Peyer's patch (tissue), 4 donors: ENCODE data around the gene SWT1. TPM values are rescaled to one million over a fixed set of nuclear protein-coding genes. Genes with fewer than 3 reads are reported as not detected.

ENCODE experiments used
- DNase-seq, 3 donors: peaks; one replicate each; pipeline ENCODE4 v3.0.0-alpha.2; 2017 to 2019
- H3K27ac ChIP-seq, 4 donors: fragments of 200-600 bp; sonication (generic); one replicate each; pipeline ENCODE4 v1.5.1; 2016 to 2019
- H3K27me3 ChIP-seq, 2 donors: fragments of 200-600 bp; sonication (generic); one replicate each; pipeline ENCODE4 v1.5.1; 2019
- H3K36me3 ChIP-seq, 3 donors: fragments of 200-600 bp; sonication (generic); one replicate each; pipeline ENCODE4 v1.5.1; 2016 to 2019
- H3K4me1 ChIP-seq, 4 donors: fragments of 200-600 bp; sonication (generic); one replicate each; pipeline ENCODE4 v1.5.1; 2016 to 2019
- H3K4me3 ChIP-seq, 4 donors: fragments of 200-600 bp; sonication (generic); 1 replicate in 3 of 4; 2 replicates in 1 of 4; pipeline ENCODE4 v1.5.1; 2016 to 2019; ENCODE audit warnings: mild to moderate bottlenecking in 1 of 4
- H3K9me3 ChIP-seq, 4 donors: fragments of 200-600 bp; sonication (generic); one replicate each; pipeline ENCODE4 v1.5.1; 2016 to 2019; ENCODE audit warnings: mild to moderate bottlenecking in 1 of 4
- CTCF ChIP-seq, 6 experiments: fragments of 450-650 bp in 4 of 6; fragments of 200-600 bp in 2 of 6; sonication (generic) in 1 of 6; IDR thresholded peaks; one replicate each; pipeline ENCODE4 v1.5.1; 2017 to 2019; ENCODE audit warnings: antibody characterized with exemption in 6 of 6, mild to moderate bottlenecking in 3 of 6, moderate library complexity in 1 of 6
- POLR2A ChIP-seq, 2 donors: fragments of 450-650 bp; IDR thresholded peaks; one replicate each; pipeline ENCODE4 v1.5.1; 2017; ENCODE audit warnings: antibody characterized with exemption in 2 of 2, mild to moderate bottlenecking in 2 of 2, moderate library complexity in 2 of 2
- total RNA-seq, 4 donors: library from RNA; depleted of rRNA; stranded (reverse); fragments of >200 nt; gene quantifications; one replicate each; pipeline ENCODE4 v1.1.0, GENCODE V29; 2016

SWT1 gene
- total RNA-seq, 4 donors from 2014 or later: 6.0 to 21.5 (median 8.6) TPM

- DNase-seq: no peak
- Histone ChIP-seq H3K4me1 (peaks cover 0 to 4% (median 0%) of the 10 kb centered on the region in 4 donors), H3K27ac (no peak overlapping the region), H3K27me3 (no peaks in the 10 kb centered on the region), H3K36me3 (peaks cover 0 to 90% (median 3%) of the 10 kb centered on the region in 3 donors), H3K9me3 (no peaks in the 10 kb centered on the region), H3K4me3 (no peak overlapping the region)
- TF ChIP-seq CTCF (IDR thresholded peaks at IDR 0.05) (no peak), POLR2A (IDR thresholded peaks at IDR 0.05) (no peak)
These were observed 143.2 kb downstream of the SWT1 start for GRCh38 chr1:185300152-185300551.

GRCh38 chr1:185305419-185305818, 148.5 kb downstream of the SWT1 start:
- TF ChIP-seq CTCF (IDR thresholded peaks at IDR 0.05): no peak
- TF ChIP-seq POLR2A (IDR thresholded peaks at IDR 0.05): no peak
- H3K27ac ChIP-seq: no peak overlapping the region
- peaks cover 0 to 97% (median 0%) of the 10 kb centered on the region in 3 donors for H3K36me3 ChIP-seq
- DNase-seq: no peak
- no peak overlapping the region for H3K4me3 ChIP-seq
- H3K9me3 ChIP-seq: no peaks in the 10 kb centered on the region
- no peaks in the 10 kb centered on the region for H3K27me3 ChIP-seq
- H3K4me1 ChIP-seq: no peaks in the 10 kb centered on the region

- Histone ChIP-seq H3K4me1 (peaks cover 0 to 23% (median 8%) of the 10 kb centered on the region in 4 donors), H3K4me3 (no peak overlapping the region), H3K36me3 (peaks cover 0 to 81% (median 0%) of the 10 kb centered on the region in 3 donors), H3K9me3 (no peaks in the 10 kb centered on the region), H3K27ac (no peak overlapping the region), H3K27me3 (no peaks in the 10 kb centered on the region)
- TF ChIP-seq POLR2A (IDR thresholded peaks at IDR 0.05): no peak
- no peak for TF ChIP-seq CTCF (IDR thresholded peaks at IDR 0.05)
- no peak for DNase-seq
These were observed 151.2 kb downstream of the SWT1 start for GRCh38 chr1:185308126-185308525.

GRCh38 chr1:185309566-185309965, 152.6 kb downstream of the SWT1 start:
- H3K36me3 ChIP-seq: peaks cover 0 to 66% (median 0%) of the 10 kb centered on the region in 3 donors
- peaks cover 0 to 36% (median 10%) of the 10 kb centered on the region in 4 donors for H3K4me1 ChIP-seq
- no peaks in the 10 kb centered on the region for H3K9me3 ChIP-seq
- no peak for TF ChIP-seq CTCF (IDR thresholded peaks at IDR 0.05)
- no peak for TF ChIP-seq POLR2A (IDR thresholded peaks at IDR 0.05)
- DNase-seq: no peak
- no peak overlapping the region for H3K4me3 ChIP-seq
- no peak overlapping the region for H3K27ac ChIP-seq
- H3K27me3 ChIP-seq: no peaks in the 10 kb centered on the region

- H3K4me1 ChIP-seq: peaks cover 0 to 43% (median 10%) of the 10 kb centered on the region in 4 donors
These were observed 154.7 kb downstream of the SWT1 start for GRCh38 chr1:185311589-185312225.

More at GRCh38 chr1:185311589-185312225, 154.7 kb downstream of the SWT1 start:
- no peaks in the 10 kb centered on the region for H3K9me3 ChIP-seq
- no peak for DNase-seq
- H3K36me3 ChIP-seq: peaks cover 0 to 45% (median 0%) of the 10 kb centered on the region in 3 donors
- TF ChIP-seq CTCF (IDR thresholded peaks at IDR 0.05) (no peak), POLR2A (IDR thresholded peaks at IDR 0.05) (no peak)
- H3K27me3 ChIP-seq: no peaks in the 10 kb centered on the region
- no peak overlapping the region for H3K27ac ChIP-seq
- H3K4me3 ChIP-seq: no peak overlapping the region
